H4 (cell line): ENCODE results near the gene FAM135A. TPM values are rescaled to one million over a fixed set of nuclear protein-coding genes. Genes with fewer than 3 reads are reported as not detected.
A peak's percentile ranks its signal among the peaks of the same experiment; 100 is the strongest.

ENCODE experiments used
- DNase-seq: peaks from one replicate; pipeline ENCODE4 v3.0.0-alpha.2; 2015; ENCODE audit warnings: low spot score
- total RNA-seq: library from RNA; depleted of rRNA; stranded (reverse); fragments of >200 nt; shearing (Covaris generic); gene quantifications from 2 replicates; pipeline ENCODE4 v1.2.3, GENCODE V29; 2014; rRNA removed

Gene FAM135A
- total RNA-seq: 15.3 and 17.5 TPM in 2 replicates

GRCh38 chr6:70413114-70413991 is at the start of gene FAM135A:
Gene FAM135A, plus strand, starts transcription at chr6:70413508. Its CDS starts 14,835 bp downstream, at chr6:70428343.
- peak; percentile 97 for DNase-seq

GRCh38 chr6:70363741-70364493 is 49.4 kb upstream of the FAM135A start:
- DNase-seq: no peak

DNA sequence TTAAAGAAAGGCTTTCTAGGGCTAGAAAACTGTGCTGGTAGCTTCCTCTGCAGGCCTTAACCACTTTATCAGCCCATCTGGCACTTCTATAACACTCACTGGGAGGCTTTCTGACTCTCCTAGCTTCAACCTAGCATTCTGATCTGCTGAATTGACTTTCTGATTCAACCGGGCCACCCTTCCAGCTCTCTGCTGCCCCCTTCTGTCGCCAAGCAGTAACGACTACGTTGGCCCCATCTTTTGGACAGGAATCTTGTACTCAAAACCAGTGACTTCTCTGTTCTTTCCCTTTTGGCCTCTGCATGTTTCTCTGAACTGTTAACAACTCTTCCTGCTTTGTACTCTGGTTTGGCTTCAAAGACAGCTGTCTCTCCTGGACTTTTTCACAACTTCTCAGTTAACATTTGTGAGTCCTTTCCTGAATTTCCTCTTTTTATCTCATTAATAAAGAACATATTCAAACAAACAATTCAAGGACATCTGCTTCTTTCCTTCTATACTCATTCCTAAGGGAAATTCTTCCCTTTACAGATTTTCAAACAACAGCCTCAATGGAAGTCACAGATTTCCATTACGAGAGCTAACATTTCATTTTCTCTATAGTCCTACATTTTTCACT is 43.9 kb upstream of the FAM135A start:
- peak; percentile 63 for DNase-seq

DNA sequence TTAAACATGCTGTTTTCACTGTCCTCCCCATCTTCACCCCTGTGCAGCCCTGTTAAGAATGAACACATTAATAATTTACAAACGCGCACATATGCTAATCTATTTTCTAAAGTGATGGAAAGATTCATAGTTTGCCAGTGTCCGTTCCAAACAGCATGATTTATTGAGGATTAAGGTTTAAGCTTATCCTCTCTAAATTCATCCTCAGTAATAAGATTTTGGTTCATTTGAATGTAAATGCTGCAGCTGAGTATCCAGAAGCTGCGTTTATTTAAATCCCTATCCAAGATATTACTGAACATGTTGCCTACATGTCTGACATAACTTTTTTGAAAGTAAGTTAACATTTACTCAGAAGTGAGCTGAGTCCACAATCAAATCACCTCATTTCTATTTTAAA is 42.8 kb upstream of the FAM135A start:
- no peak for DNase-seq

DNA sequence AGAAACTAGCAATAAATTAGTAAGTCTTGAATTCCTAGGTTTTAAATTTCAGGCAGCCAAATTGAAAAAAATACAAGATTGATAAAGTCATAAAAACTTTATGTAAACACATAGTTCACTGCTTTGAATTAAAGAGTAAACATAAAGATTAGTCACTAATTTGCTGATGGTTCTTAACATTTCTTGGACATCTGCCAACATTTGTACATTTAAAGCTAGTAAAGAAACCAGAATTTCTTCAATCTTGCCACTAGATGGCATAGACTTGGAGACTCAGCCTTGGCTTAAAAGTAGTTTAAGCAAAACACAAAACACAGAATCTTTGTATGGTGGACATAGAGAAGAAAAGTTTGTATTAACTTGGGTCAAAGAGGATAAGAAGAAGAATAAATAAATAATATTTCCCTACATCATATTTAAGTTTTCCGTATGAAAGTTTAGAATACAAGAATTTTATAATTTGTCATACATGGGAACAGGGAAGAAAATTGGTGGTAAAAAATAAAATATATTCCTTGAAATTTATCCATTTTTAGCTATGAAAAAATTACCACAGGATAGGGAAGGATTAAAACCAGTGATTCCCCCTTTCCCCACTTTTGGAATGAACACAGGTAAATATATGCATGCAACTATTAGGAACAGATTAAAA is 41.7 kb upstream of the FAM135A start:
- peak; percentile 85 for DNase-seq

- DNase-seq: no peak
Observed at GRCh38 chr6:70375166-70375565, 38.1 kb upstream of the FAM135A start.

- DNase-seq: no peak
Observed at GRCh38 chr6:70375882-70376281, 37.4 kb upstream of the FAM135A start.

GRCh38 chr6:70376628-70377027 is 36.7 kb upstream of the FAM135A start:
- DNase-seq: no peak

GRCh38 chr6:70377372-70377771 is 35.9 kb upstream of the FAM135A start:
- DNase-seq: no peak

- no peak for DNase-seq
Observed at GRCh38 chr6:70379473-70380013, 33.8 kb upstream of the FAM135A start.

DNA sequence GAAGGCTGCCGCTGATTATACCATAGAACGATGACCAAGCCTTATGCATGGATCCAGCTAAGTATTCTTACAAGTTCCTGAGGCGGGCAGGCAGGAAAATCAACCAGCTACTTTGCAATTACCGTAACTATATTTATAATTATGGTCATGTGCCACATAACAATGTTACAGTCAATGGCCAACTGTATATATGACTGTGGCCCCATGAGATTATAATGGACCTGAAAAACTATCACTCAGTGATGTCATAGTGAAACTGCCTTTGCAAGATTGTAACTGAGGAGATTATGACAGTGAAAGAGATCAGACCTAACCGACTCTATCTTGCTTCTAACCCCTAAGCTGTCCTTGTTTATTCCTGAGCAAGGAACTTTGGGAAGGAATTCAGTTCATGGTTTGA is 33.1 kb upstream of the FAM135A start:
- no peak for DNase-seq

DNA sequence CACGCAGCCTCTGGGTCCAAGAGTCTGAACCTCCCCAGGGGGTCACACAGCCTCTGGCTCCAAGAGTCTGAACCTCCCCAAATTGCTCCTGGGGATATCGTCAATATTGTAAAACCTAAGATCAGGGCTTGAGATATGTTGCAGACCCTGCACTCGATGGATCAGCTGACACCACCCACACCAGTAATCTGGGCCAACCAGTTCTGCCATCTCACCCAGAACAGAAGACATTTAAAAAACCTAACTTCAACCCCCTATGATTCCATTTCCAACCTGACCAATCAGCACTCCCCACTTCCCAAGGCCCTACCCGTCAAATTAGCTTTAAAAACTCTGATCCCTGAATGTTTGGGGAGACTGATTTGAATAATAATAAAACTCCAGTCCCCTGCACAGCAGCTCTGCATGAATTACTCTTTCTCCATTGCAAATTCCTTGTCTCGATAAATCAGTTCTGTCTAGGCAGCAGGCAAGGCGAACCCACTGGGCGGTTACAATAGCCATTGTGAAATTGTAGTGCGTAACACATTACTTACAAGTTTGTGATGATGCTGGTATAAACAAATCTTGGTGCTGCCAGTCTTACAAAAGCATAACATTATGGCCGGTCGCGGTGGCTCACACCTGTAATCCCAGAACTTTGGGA is 32.4 kb upstream of the FAM135A start:
- DNase-seq: no peak

DNA sequence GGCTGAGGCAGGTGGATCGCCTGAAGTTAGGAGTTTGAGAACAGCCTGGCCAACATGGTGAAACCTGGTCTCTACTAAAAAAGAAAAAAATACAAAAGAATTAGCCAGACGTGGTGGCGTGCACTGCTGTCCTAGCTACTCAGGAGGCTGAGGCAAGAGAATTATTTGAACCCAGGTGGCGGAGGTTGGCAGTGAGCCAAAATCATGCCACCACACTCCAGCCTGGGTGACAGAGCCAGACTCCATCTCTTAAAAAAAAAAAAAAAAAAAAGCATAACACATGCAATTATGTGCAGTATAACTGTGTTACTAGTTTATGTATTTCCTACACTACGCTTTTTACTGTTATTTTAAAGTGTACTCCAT is 31.9 kb upstream of the FAM135A start:
- DNase-seq: no peak

- no peak for DNase-seq
Observed at GRCh38 chr6:70385901-70386300, 27.4 kb upstream of the FAM135A start.

- no peak for DNase-seq
Observed at GRCh38 chr6:70388814-70389213, 24.5 kb upstream of the FAM135A start.

GRCh38 chr6:70389261-70389660 is 24.0 kb upstream of the FAM135A start:
- no peak for DNase-seq

- no peak for DNase-seq
Observed at GRCh38 chr6:70390067-70390466, 23.2 kb upstream of the FAM135A start.

DNA sequence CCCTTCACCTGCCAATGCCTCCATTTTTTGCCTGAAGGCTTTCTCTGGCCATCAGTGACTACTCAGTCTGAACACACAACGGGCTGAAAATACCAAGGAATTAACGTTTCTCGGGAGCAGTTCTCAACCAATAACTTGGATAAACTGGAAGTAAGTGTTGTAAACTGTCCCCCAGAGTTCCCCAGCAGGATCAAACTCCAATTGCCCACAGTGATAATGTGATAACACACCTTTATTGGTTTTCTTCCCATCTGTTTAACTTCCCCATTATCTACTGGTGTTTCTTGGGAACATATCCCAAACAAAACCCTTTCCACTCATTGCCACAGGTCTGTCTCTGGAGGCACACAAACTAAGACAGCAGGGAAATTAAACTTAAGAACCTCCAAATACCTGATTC is 21.8 kb upstream of the FAM135A start:
- DNase-seq: no peak

DNA sequence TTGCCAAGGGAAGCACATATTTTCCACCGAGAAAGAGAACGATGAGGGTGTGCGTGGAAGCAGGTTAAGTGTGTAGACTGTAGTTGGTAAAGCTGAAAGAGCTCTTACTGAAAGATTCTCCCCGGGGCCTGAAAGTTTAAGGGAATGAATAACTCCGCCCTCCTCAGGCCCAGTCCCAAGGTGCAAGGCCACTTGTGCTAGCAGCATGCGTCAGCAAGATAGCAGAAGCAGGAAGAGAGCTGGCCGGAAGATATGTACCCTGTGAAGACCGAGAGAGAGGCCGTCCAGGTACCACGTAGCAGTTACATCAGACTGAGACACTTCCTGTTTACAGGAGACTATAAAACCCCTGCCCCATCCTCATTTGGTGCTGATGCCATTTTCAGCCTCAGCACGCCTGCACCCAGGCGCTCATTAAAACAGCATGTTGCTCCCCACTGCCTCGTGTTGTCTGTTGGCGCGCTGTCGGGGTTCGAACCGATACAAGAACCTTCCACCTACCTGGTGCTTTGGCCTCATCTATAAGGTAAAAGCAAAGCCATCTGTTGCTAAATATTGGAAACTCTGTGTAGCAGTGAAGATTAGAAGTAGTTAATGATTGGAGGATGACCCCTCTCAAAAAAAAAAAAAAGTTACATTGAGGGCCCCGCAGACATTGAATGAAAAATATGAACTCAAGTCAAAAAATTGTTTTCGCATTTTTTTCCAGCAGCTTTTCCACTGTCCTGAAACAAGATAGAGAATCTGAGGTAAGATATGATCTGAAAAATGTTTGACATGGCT is 18.6 kb upstream of the FAM135A start:
- no peak for DNase-seq

- DNase-seq: no peak
Observed at GRCh38 chr6:70395301-70395672, 18.0 kb upstream of the FAM135A start.
